Measurements from ENCODE around the gene SLC35D1. TPM values are rescaled to one million over a fixed set of nuclear protein-coding genes. Genes with fewer than 3 reads are reported as not detected.

The SLC35D1 gene
- total and polyA plus RNA-seq, 2 of the 13 experiments (the other 11 are each of a cell fraction or from before 2014, with no cell fraction given) = 12.4 to 41.5 TPM

GRCh38 chr1:67100833-67101232 is 46.9 kb upstream of the SLC35D1 start (continued):
- TF ChIP-seq ZBTB40 (IDR thresholded peaks at IDR 0.05) (no peak), ZBTB40 (CRISPR knock-in tag; IDR thresholded peaks at IDR 0.05) (no peak)

GRCh38 chr1:67097305-67097704 is 43.4 kb upstream of the SLC35D1 start:
- intact Hi-C loops (cut with micrococcal nuclease; ENCODE audit: unreplicated experiment) (no loop called here), in situ Hi-C loops (cut with HindIII; ENCODE audit: extremely low pct_ligation_motif_present, low pct_unique_long_range_greater_than_20kb) (no loop called here)
- H3K27ac ChIP-seq (ENCODE audit: extremely low read length, insufficient read depth, low read length) = no peak overlapping the region
- H4K20me1 ChIP-seq (ENCODE audit: insufficient read depth, low read length) = no peaks in the 10 kb centered on the region
- H3K4me1 ChIP-seq (ENCODE audit: insufficient read depth, low read length) = no peaks in the 10 kb centered on the region
- H3K36me3 ChIP-seq (replicated peaks in 1 of 2; ENCODE audit: control insufficient read depth in 1 of 2, insufficient read depth in 2 of 2, low read length in 2 of 2) = no peaks in the 10 kb centered on the region
- H3K4me3 ChIP-seq (replicated peaks in 1 of 3; ENCODE audit: insufficient read depth in 1 of 3, low read depth in 2 of 3, low read length in 3 of 3) = no peak overlapping the region
- no peak overlapping the region for H3K4me2 ChIP-seq (ENCODE audit: low read depth, low read length)
- no peaks in the 10 kb centered on the region for H3K9me3 ChIP-seq (ENCODE audit: low read length)
- ChIA-PET CTCF (ENCODE audit: low intra/inter-chr PET ratio, low total read pairs) (no interaction called here), POLR2A (no interaction called here)
- H3K9ac ChIP-seq (ENCODE audit: insufficient read depth, low read depth, low read length) = no peak overlapping the region
- no peaks in the 10 kb centered on the region for H3K79me2 ChIP-seq (ENCODE audit: insufficient read depth, low read length)
- TF ChIP-seq THRA (CRISPR knock-in tag; IDR thresholded peaks at IDR 0.05; ENCODE audit: borderline replicate concordance) (peak; percentile 76; the same call in 1 of the 2 replicates), SNAPC4 (CRISPR knock-in tag; IDR thresholded peaks at IDR 0.05) (no peak)
- no peak for FAIRE-seq
- peak; percentile 13 for DNase-seq (ENCODE audit: low spot score)
- no peak overlapping the region for H2AFZ ChIP-seq (ENCODE audit: low read length)
- H3K27me3 ChIP-seq (ENCODE audit: control insufficient read depth in 1 of 2, insufficient read depth in 2 of 2, low read length in 2 of 2) = no peaks in the 10 kb centered on the region
- ATAC-seq = no peak
- no TSS peak for BruUV-seq (replicated peaks)
